Right atrium auricular region (tissue), 2 donors: ENCODE results near the gene PSD2. TPM values are rescaled to one million over a fixed set of nuclear protein-coding genes. Genes with fewer than 3 reads are reported as not detected.

Experiments used
- DNase-seq: peaks from one replicate; pipeline ENCODE4 v3.0.0-alpha.2; 2019; ENCODE audit warnings: low spot score
- H3K27ac ChIP-seq, 2 donors: fragments of 200-600 bp; sonication (generic); 1 replicate in 1 of 2; 2 replicates in 1 of 2; pipeline ENCODE4 v1.5.1; 2016 to 2019
- H3K27me3 ChIP-seq, 2 donors: fragments of 200-600 bp; sonication (generic); one replicate each; pipeline versions ENCODE4 v1.5.1 to v1.6.0; 2017 to 2019
- H3K36me3 ChIP-seq: fragments of 200-600 bp; sonication (generic); one replicate; pipeline ENCODE4 v1.5.1; 2016
- H3K4me1 ChIP-seq, 2 donors: fragments of 200-600 bp; sonication (generic); one replicate each; pipeline versions ENCODE4 v1.5.1 to v1.6.0; 2017 to 2019
- H3K4me3 ChIP-seq, 2 donors: fragments of 200-600 bp; sonication (generic); 1 replicate in 1 of 2; 2 replicates in 1 of 2; pipeline ENCODE4 v1.5.1; 2017 to 2019; ENCODE audit warnings: mild to moderate bottlenecking in 1 of 2, moderate library complexity in 1 of 2
- H3K9me3 ChIP-seq, 2 donors: fragments of 200-600 bp; sonication (generic); one replicate each; pipeline ENCODE4 v1.5.1; 2019
- CTCF ChIP-seq, 2 donors: fragments of 200-600 bp; sonication (generic); IDR thresholded peaks; one replicate each; pipeline ENCODE4 v1.5.1; 2019; ENCODE audit warnings: antibody characterized with exemption in 2 of 2
- total RNA-seq, 2 donors: library from RNA; depleted of rRNA; stranded (reverse); fragments of >200 nt; gene quantifications; one replicate each; pipeline ENCODE4 v1.1.0, GENCODE V29; 2016

PSD2 gene
- total RNA-seq, 2 donors from 2014 or later, result 0.12 to 0.19 TPM

GRCh38 chr5:139884734-139885133 lies 89.1 kb downstream of the PSD2 start:
- DNase-seq, result no peak
- no peaks in the 10 kb centered on the region for H3K9me3 ChIP-seq
- H3K27me3 ChIP-seq, result no peaks in the 10 kb centered on the region
- H3K36me3 ChIP-seq, result no peaks in the 10 kb centered on the region
- peak overlapping the region in 1 of 2 donors; percentile 52 for H3K27ac ChIP-seq
- H3K4me3 ChIP-seq, result no peak overlapping the region
- peaks cover 0 to 29% of the 10 kb centered on the region in 2 donors for H3K4me1 ChIP-seq
- no peak for TF ChIP-seq CTCF (IDR thresholded peaks at IDR 0.05)

GRCh38 chr5:139885172-139885856 lies 89.7 kb downstream of the PSD2 start:
- H3K27ac ChIP-seq, result no peak overlapping the region
- no peak for DNase-seq

GRCh38 chr5:139885857-139886208 lies 90.2 kb downstream of the PSD2 start:
- TF ChIP-seq CTCF (IDR thresholded peaks at IDR 0.05), result no peak

More at GRCh38 chr5:139885172-139885856, 89.7 kb downstream of the PSD2 start:
- Histone ChIP-seq H3K4me1 (peaks cover 0 to 23% of the 10 kb centered on the region in 2 donors), H3K4me3 (no peak overlapping the region), H3K9me3 (no peaks in the 10 kb centered on the region), H3K36me3 (no peaks in the 10 kb centered on the region), H3K27me3 (no peaks in the 10 kb centered on the region)
- TF ChIP-seq CTCF (IDR thresholded peaks at IDR 0.05), result no peak

GRCh38 chr5:139886213-139886612 lies 90.6 kb downstream of the PSD2 start:
- TF ChIP-seq CTCF (IDR thresholded peaks at IDR 0.05), result no peak
- no peaks in the 10 kb centered on the region for H3K36me3 ChIP-seq
- no peak for DNase-seq
- peaks cover 0 to 15% of the 10 kb centered on the region in 2 donors for H3K4me1 ChIP-seq
- no peaks in the 10 kb centered on the region for H3K27me3 ChIP-seq
- no peak overlapping the region for H3K27ac ChIP-seq
- no peaks in the 10 kb centered on the region for H3K9me3 ChIP-seq
- no peak overlapping the region for H3K4me3 ChIP-seq

More at GRCh38 chr5:139885857-139886208, 90.2 kb downstream of the PSD2 start:
- H3K27ac ChIP-seq, result no peak overlapping the region
- DNase-seq, result no peak
- H3K36me3 ChIP-seq, result no peaks in the 10 kb centered on the region
- H3K4me1 ChIP-seq, result peaks cover 0 to 18% of the 10 kb centered on the region in 2 donors
- no peak overlapping the region for H3K4me3 ChIP-seq
- no peaks in the 10 kb centered on the region for H3K9me3 ChIP-seq
- no peaks in the 10 kb centered on the region for H3K27me3 ChIP-seq

- H3K4me3 ChIP-seq, result no peak overlapping the region
- H3K9me3 ChIP-seq, result no peaks in the 10 kb centered on the region
- peaks cover 0 to 8% of the 10 kb centered on the region in 2 donors for H3K4me1 ChIP-seq
- no peaks in the 10 kb centered on the region for H3K36me3 ChIP-seq
- H3K27ac ChIP-seq, result no peak overlapping the region
- DNase-seq, result no peak
- TF ChIP-seq CTCF (IDR thresholded peaks at IDR 0.05), result no peak
- no peaks in the 10 kb centered on the region for H3K27me3 ChIP-seq
Observed at GRCh38 chr5:139888370-139888769, 92.8 kb downstream of the PSD2 start.

- TF ChIP-seq CTCF (IDR thresholded peaks at IDR 0.05), result no peak
- no peak for DNase-seq
- no peak overlapping the region for H3K27ac ChIP-seq
- peaks cover 0 to 9% of the 10 kb centered on the region in 2 donors for H3K4me1 ChIP-seq
- no peaks in the 10 kb centered on the region for H3K9me3 ChIP-seq
- no peaks in the 10 kb centered on the region for H3K36me3 ChIP-seq
- H3K27me3 ChIP-seq, result no peaks in the 10 kb centered on the region
- H3K4me3 ChIP-seq, result no peak overlapping the region
Observed at GRCh38 chr5:139889410-139889809, 93.8 kb downstream of the PSD2 start.
